A673 (cell line): Measurements from ENCODE around the gene IRAK3. TPM values are rescaled to one million over a fixed set of nuclear protein-coding genes. Genes with fewer than 3 reads are reported as not detected.

Source experiments
- BruUV-seq: library from RNA; stranded (reverse); fragments of 400-500 nt; replicated peaks from 2 replicates; lab custom pipeline; 2021; lab: Mats Ljungman, UMichigan
- CTCF ChIA-PET: fragments of 300-600 bp; sonication (Branson Sonifier 250); formaldehyde crosslinking; loops from one replicate; lab custom pipeline; 2022; ENCODE audit warnings: antibody characterized with exemption; lab: Charles Lee
- POLR2A ChIA-PET: fragments of 300-600 bp; sonication (Branson Sonifier 250); formaldehyde crosslinking; loops from one replicate; lab custom pipeline; 2022; ENCODE audit warnings: antibody characterized with exemption; ENCODE audit not compliant: low non-redundant PET; lab: Charles Lee
- DNase-seq: peaks from one replicate; pipeline ENCODE4 v3.0.0-alpha.2; 2015; ENCODE audit warnings: low spot score
- H3K27ac ChIP-seq: fragments of 200-600 bp; sonication (generic); 2 replicates; pipeline ENCODE4 v1.5.1; 2016; ENCODE audit warnings: mixed run types, low read depth, mild to moderate bottlenecking, mixed read lengths, antibody characterized with exemption, low read length; ENCODE audit not compliant: poor library complexity, severe bottlenecking
- H3K27me3 ChIP-seq: fragments of 200-600 bp; sonication (generic); replicated peaks from 2 replicates; pipeline ENCODE4 v1.6.1; 2017; ENCODE audit warnings: mixed run types, low read depth, mild to moderate bottlenecking, mixed read lengths, antibody characterized with exemption, low read length; ENCODE audit not compliant: insufficient read depth, poor library complexity
- H3K36me3 ChIP-seq: fragments of 200-600 bp; sonication (generic); 2 replicates; pipeline ENCODE4 v1.6.1; 2016; ENCODE audit warnings: mixed run types, mild to moderate bottlenecking, mixed read lengths, antibody characterized with exemption, low read length; ENCODE audit not compliant: insufficient read depth, poor library complexity, severe bottlenecking
- H3K4me1 ChIP-seq: fragments of 200-600 bp; sonication (generic); 2 replicates; pipeline ENCODE4 v1.6.1; 2017; ENCODE audit warnings: mixed run types, mild to moderate bottlenecking, mixed read lengths, antibody characterized with exemption, low read length; ENCODE audit not compliant: insufficient read depth, poor library complexity, severe bottlenecking
- H3K4me3 ChIP-seq: fragments of 200-600 bp; sonication (generic); 2 replicates; pipeline ENCODE4 v1.5.1; 2016; ENCODE audit warnings: low read depth, mixed run types, mild to moderate bottlenecking, mixed read lengths, low read length; ENCODE audit not compliant: poor library complexity, severe bottlenecking
- H3K9me3 ChIP-seq: fragments of 200-600 bp; sonication (generic); 2 replicates; pipeline ENCODE4 v1.6.1; 2016; ENCODE audit warnings: mixed run types, low read depth, mild to moderate bottlenecking, mixed read lengths, antibody characterized with exemption, low read length; ENCODE audit not compliant: poor library complexity, severe bottlenecking
- EZH2 ChIP-seq: fragments of 200-600 bp; sonication (generic); IDR thresholded peaks from 2 replicates; pipeline ENCODE4 v1.6.1; 2017; ENCODE audit warnings: borderline replicate concordance, low read depth, mild to moderate bottlenecking, mixed read lengths, antibody characterized with exemption, low read length; ENCODE audit not compliant: poor library complexity, severe bottlenecking
- intact Hi-C: fragments of 100-400 bp; cut with micrococcal nuclease; formaldehyde crosslinking; loops from one replicate; pipeline ENCODE4 v1.10.0; 2022; ENCODE audit not compliant: unreplicated experiment
- total RNA-seq: library from RNA; stranded (reverse); gene quantifications from 2 replicates; pipeline ENCODE4 v1.2.3, GENCODE V29; 2021
- TF ChIP-seq, protein P1 (sequence below): fragments of 300-800, 200-600 bp; sonication (generic); conservative IDR thresholded peaks from 2 replicates; pipeline ENCODE4 v1.5.1; 2017; ENCODE audit warnings: low read depth, mild to moderate bottlenecking, antibody characterized with exemption, low read length, moderate library complexity, mixed read lengths

Gene IRAK3
- total RNA-seq, 1 experiment from 2014 or later = 0.19 TPM

DNA sequence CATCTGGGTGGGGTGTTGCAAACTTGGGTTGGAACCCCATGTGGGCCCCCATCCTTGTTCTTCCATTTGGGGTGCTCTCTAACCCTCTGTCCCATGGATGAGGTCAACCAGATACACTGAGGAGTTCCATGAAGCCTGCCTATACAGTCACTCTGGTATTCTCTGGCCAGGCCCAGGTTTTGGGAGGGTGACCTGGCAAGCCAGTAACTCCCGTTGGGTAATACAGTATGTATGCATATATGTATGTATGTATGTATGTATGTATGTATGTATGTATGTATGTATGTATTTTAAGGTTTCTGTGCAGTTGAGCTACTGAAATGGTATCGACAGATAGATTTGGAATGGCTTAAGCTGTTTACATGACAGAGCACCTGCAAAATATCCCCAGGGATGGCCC, 100.5 kb downstream of the IRAK3 start:
- no peak for DNase-seq
- no peaks in the 10 kb centered on the region for H3K9me3 ChIP-seq
- TF ChIP-seq EZH2 = no peak
- TF ChIP-seq, protein P1, sequence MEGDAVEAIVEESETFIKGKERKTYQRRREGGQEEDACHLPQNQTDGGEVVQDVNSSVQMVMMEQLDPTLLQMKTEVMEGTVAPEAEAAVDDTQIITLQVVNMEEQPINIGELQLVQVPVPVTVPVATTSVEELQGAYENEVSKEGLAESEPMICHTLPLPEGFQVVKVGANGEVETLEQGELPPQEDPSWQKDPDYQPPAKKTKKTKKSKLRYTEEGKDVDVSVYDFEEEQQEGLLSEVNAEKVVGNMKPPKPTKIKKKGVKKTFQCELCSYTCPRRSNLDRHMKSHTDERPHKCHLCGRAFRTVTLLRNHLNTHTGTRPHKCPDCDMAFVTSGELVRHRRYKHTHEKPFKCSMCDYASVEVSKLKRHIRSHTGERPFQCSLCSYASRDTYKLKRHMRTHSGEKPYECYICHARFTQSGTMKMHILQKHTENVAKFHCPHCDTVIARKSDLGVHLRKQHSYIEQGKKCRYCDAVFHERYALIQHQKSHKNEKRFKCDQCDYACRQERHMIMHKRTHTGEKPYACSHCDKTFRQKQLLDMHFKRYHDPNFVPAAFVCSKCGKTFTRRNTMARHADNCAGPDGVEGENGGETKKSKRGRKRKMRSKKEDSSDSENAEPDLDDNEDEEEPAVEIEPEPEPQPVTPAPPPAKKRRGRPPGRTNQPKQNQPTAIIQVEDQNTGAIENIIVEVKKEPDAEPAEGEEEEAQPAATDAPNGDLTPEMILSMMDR = no peak
- no peak overlapping the region for H3K4me3 ChIP-seq
- peaks cover 7% of the 10 kb centered on the region for H3K27me3 ChIP-seq
- H3K36me3 ChIP-seq = no peaks in the 10 kb centered on the region
- intact Hi-C loops = no loop called here
- ChIA-PET CTCF (no interaction called here), POLR2A (no interaction called here)
- H3K4me1 ChIP-seq = no peaks in the 10 kb centered on the region
- no peak overlapping the region for H3K27ac ChIP-seq
- no TSS peak for BruUV-seq

DNA sequence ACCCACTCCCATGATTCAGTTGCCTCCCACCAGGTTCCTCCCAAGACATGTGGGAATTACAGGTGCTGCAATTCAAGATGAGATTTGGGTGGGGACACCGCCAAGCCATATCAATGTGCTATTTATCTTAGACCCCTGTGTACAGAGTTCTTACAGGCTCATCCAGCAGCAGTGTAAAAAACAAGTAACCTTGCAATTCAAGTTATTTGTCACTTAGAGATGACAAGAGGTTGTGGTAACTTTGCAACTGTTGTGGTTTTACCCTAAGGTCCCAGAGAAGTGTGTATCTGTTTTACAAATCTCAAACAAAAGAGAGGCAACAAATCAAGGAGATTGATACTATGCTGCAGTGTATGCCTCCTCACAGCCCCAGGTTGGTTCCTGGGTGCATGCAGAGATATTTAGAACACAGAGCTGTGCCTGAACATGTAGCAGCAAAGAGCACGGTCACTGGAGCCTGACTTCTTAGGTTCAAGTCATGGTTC, 101.7 kb downstream of the IRAK3 start:
- no peak for DNase-seq
- Histone ChIP-seq H3K27me3 (peaks cover 7% of the 10 kb centered on the region), H3K4me3 (no peak overlapping the region), H3K36me3 (no peaks in the 10 kb centered on the region), H3K27ac (no peak overlapping the region), H3K4me1 (no peaks in the 10 kb centered on the region), H3K9me3 (no peaks in the 10 kb centered on the region)
- BruUV-seq = no TSS peak
- TF ChIP-seq EZH2 = no peak
- TF ChIP-seq, protein P1 = no peak
- ChIA-PET CTCF (no interaction called here), POLR2A (no interaction called here)
- intact Hi-C loops = no loop called here

DNA sequence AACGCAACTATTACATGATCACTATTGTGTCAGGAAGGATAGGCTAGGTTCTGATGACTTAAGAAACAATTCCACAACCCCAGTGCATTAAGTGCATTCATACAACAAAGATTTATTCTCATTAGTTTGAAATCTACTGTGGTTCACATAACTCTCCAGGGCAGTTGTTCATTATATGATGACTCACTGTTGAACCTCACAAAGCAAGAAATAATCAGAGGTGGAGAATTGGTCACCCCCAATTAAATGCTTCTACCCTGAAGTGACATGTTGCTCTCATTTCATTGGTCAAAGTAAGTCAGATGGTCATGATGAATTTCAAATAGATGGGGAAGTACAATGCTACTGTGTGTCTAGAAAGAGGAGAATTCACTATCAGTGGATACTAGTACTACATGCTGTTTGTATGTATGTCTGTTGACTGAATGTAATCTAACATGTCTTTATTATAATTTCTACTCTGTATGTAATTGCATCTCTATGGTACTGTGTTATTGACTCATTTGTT, 107.2 kb downstream of the IRAK3 start:
- H3K36me3 ChIP-seq = no peaks in the 10 kb centered on the region
- H3K4me3 ChIP-seq = no peak overlapping the region
- peaks cover 14% of the 10 kb centered on the region for H3K27me3 ChIP-seq
- no peak for DNase-seq
- ChIA-PET CTCF (no interaction called here), POLR2A (no interaction called here)
- H3K9me3 ChIP-seq = no peaks in the 10 kb centered on the region
- H3K4me1 ChIP-seq = no peaks in the 10 kb centered on the region
- TF ChIP-seq, protein P1 = no peak
- TF ChIP-seq EZH2 = no peak
- no peak overlapping the region for H3K27ac ChIP-seq
- BruUV-seq = no TSS peak
- intact Hi-C loops = no loop called here
